WTC11 (cell line): Measurements from ENCODE around the gene MYBL2. TPM values are rescaled to one million over a fixed set of nuclear protein-coding genes. Genes with fewer than 3 reads are reported as not detected.

Experiments
- ATAC-seq: fragments of 200-7000 bp; cut with Tn5 transposase; 2 replicates; pipeline ENCODE4 v1.10.0; 2021; ENCODE audit warnings: mild to moderate bottlenecking, moderate library complexity
- CTCF ChIA-PET: fragments of 300-600 bp; sonication (Branson Sonifier 250); formaldehyde crosslinking; loops from one replicate; lab custom pipeline; 2021; ENCODE audit warnings: antibody characterized with exemption; lab: Charles Lee
- POLR2A ChIA-PET: fragments of 350-600 bp; sonication (Branson Sonifier 250); formaldehyde crosslinking; loops from one replicate; lab custom pipeline; 2021; ENCODE audit warnings: antibody characterized with exemption; lab: Charles Lee
- DNase-seq: peaks from one replicate; pipeline ENCODE4 v3.0.0; 2021; ENCODE audit warnings: low spot score
- H3K27ac Mint-ChIP-seq: 2 replicates; pipeline ENCODE4 v1.8.0; 2021; ENCODE audit warnings: mixed read lengths
- H3K27me3 Mint-ChIP-seq: 2 replicates; pipeline ENCODE4 v1.8.0; 2021; ENCODE audit warnings: low read depth, mild to moderate bottlenecking, moderate library complexity, mixed read lengths
- H3K36me3 Mint-ChIP-seq: 2 replicates; pipeline ENCODE4 v1.8.0; 2021; ENCODE audit warnings: mixed read lengths
- H3K4me1 Mint-ChIP-seq: 2 replicates; pipeline ENCODE4 v1.8.0; 2022; ENCODE audit warnings: mixed read lengths
- H3K4me3 Mint-ChIP-seq: 2 replicates; pipeline ENCODE4 v1.8.0; 2021; ENCODE audit warnings: mild to moderate bottlenecking, moderate library complexity, mixed read lengths
- H3K9me3 Mint-ChIP-seq: 2 replicates; pipeline ENCODE4 v1.8.0; 2021; ENCODE audit warnings: mixed read lengths
- AR ChIP-seq: fragments of 250-450 bp; sonication (Bioruptor Pico); IDR thresholded peaks from 2 replicates; pipeline ENCODE4 v1.9.0; 2021; ENCODE audit warnings: mild to moderate bottlenecking
- CREM ChIP-seq: sonication (generic); formaldehyde crosslinking; IDR thresholded peaks from 2 replicates; pipeline ENCODE4 v1.8.1; 2022; ENCODE audit warnings: mild to moderate bottlenecking, missing genetic modification reagents, moderate library complexity
- E2F4 ChIP-seq: sonication (generic); formaldehyde crosslinking; IDR thresholded peaks from 2 replicates; pipeline ENCODE4 v1.8.1; 2022; ENCODE audit warnings: low read depth, mild to moderate bottlenecking, moderate library complexity, missing genetic modification reagents, borderline replicate concordance
- EMX1 ChIP-seq: fragments of 250-450 bp; sonication (Bioruptor Pico); IDR thresholded peaks from 2 replicates; pipeline ENCODE4 v1.8.0; 2021; ENCODE audit warnings: mild to moderate bottlenecking
- ERG ChIP-seq: fragments of 250-450 bp; sonication (Bioruptor Pico); IDR thresholded peaks from 2 replicates; pipeline ENCODE4 v1.8.0; 2021; ENCODE audit warnings: mild to moderate bottlenecking
- FOXJ3 ChIP-seq: sonication (generic); formaldehyde crosslinking; IDR thresholded peaks from 2 replicates; pipeline ENCODE4 v1.9.0; 2021; ENCODE audit warnings: missing genetic modification reagents, mild to moderate bottlenecking, borderline replicate concordance
- FOXP4 ChIP-seq: sonication (generic); formaldehyde crosslinking; IDR thresholded peaks from 2 replicates; pipeline ENCODE4 v1.8.0; 2022; ENCODE audit warnings: mild to moderate bottlenecking, missing genetic modification reagents
- HMGXB4 ChIP-seq: sonication (generic); formaldehyde crosslinking; IDR thresholded peaks from 2 replicates; pipeline ENCODE4 v1.8.1; 2023; ENCODE audit warnings: mild to moderate bottlenecking, moderate library complexity, missing genetic modification reagents
- SMAD4 ChIP-seq: sonication (generic); formaldehyde crosslinking; IDR thresholded peaks from 2 replicates; pipeline ENCODE4 v1.8.0; 2022; ENCODE audit warnings: mild to moderate bottlenecking, missing genetic modification reagents
- SOX15 ChIP-seq: fragments of 250-450 bp; sonication (Bioruptor Pico); IDR thresholded peaks from 2 replicates; pipeline ENCODE4 v1.9.0; 2021; ENCODE audit warnings: mild to moderate bottlenecking
- TEAD4 ChIP-seq: sonication (generic); formaldehyde crosslinking; IDR thresholded peaks from 2 replicates; pipeline ENCODE4 v1.8.0; 2022; ENCODE audit warnings: mild to moderate bottlenecking, missing genetic modification reagents
- ZNF232 ChIP-seq: sonication (generic); formaldehyde crosslinking; IDR thresholded peaks from 2 replicates; pipeline ENCODE4 v1.8.0; 2022; ENCODE audit warnings: mild to moderate bottlenecking, missing genetic modification reagents
- ZNF263 ChIP-seq: sonication (generic); formaldehyde crosslinking; IDR thresholded peaks from 2 replicates; pipeline ENCODE4 v1.8.1; 2022; ENCODE audit warnings: low read depth, mild to moderate bottlenecking, moderate library complexity, missing genetic modification reagents
- ZNF425 ChIP-seq: fragments of 250-450 bp; sonication (Bioruptor Pico); conservative IDR thresholded peaks from 2 replicates; pipeline ENCODE4 v1.9.0; 2021; ENCODE audit warnings: mild to moderate bottlenecking
- ZNF532 ChIP-seq: fragments of 250-450 bp; sonication (Bioruptor Pico); IDR thresholded peaks from 2 replicates; pipeline ENCODE4 v1.9.0; 2021; ENCODE audit warnings: mild to moderate bottlenecking, borderline replicate concordance
- total RNA-seq: library from RNA; stranded (reverse); gene quantifications from 3 replicates; pipeline ENCODE4 v1.2.3, GENCODE V29; 2021

Gene MYBL2
- total RNA-seq, 1 experiment from 2014 or later, result 166 TPM

- Mint-ChIP-seq H3K36me3 (peaks cover 29% of the 10 kb centered on the region), H3K9me3 (no peaks in the 10 kb centered on the region), H3K4me1 (no peaks in the 10 kb centered on the region), H3K4me3 (no peak overlapping the region), H3K27me3 (no peaks in the 10 kb centered on the region), H3K27ac (no peak overlapping the region)
- TF ChIP-seq ZNF232 (CRISPR knock-in tag) (no peak), HMGXB4 (CRISPR knock-in tag) (no peak), EMX1 (CRISPR knock-in tag) (no peak), SMAD4 (no peak), ZNF425 (CRISPR knock-in tag) (no peak), ERG (CRISPR knock-in tag) (no peak), FOXP4 (CRISPR knock-in tag) (no peak), E2F4 (CRISPR knock-in tag) (no peak), SOX15 (CRISPR knock-in tag) (no peak), FOXJ3 (CRISPR knock-in tag) (no peak), ZNF263 (CRISPR knock-in tag) (no peak)
- ChIA-PET CTCF (interaction anchor here (0.6 to 1.6 kb wide), 3 partner anchors 94 to 209 kb away, joined by 3 to 5 read pairs (median 3); no protein-coding TSS in a partner anchor), POLR2A (no interaction called here)
- ATAC-seq, result no peak
- no peak for DNase-seq
Measured at GRCh38 chr20:43631598-43631997, 35.3 kb upstream of the MYBL2 start.

GRCh38 chr20:43636429-43636828, 30.5 kb upstream of the MYBL2 start:
- no peak for ATAC-seq
- POLR2A ChIA-PET, result no interaction called here
- TF ChIP-seq AR (CRISPR knock-in tag) (no peak), ZNF532 (CRISPR knock-in tag) (no peak), CREM (CRISPR knock-in tag) (no peak), FOXJ3 (CRISPR knock-in tag) (no peak), TEAD4 (no peak), ERG (CRISPR knock-in tag) (no peak)

More at GRCh38 chr20:43636429-43636828, 30.5 kb upstream of the MYBL2 start:
- CTCF ChIA-PET, result interaction anchor here (0.9 to 1.2 kb wide), 3 partner anchors 98 to 473 kb away, joined by 3 read pairs; no protein-coding TSS in a partner anchor
- Mint-ChIP-seq H3K9me3 (no peaks in the 10 kb centered on the region), H3K4me3 (no peak overlapping the region), H3K4me1 (no peaks in the 10 kb centered on the region), H3K27me3 (no peaks in the 10 kb centered on the region), H3K36me3 (peaks cover 40% of the 10 kb centered on the region), H3K27ac (no peak overlapping the region)
- no peak for DNase-seq
